T-helper 1 cell treated with Interleukin-12 subunit alpha and Interleukin-12 subunit beta and Interleukin-4 antibody, amounts not matched to agents 30 μg/mL and 1 μg/mL, for 36 hours (primary cell): ENCODE results near the gene PFKM.
A peak's percentile ranks its signal among the peaks of the same experiment; 100 is the strongest.
"Not testable (repeated sequence)": the region's sequence is repeated elsewhere in the genome, so short reads cannot be mapped to it uniquely, and the experiment has no call there.

ENCODE experiments used
- H3K27ac Mint-ChIP-seq: one replicate; pipeline ENCODE4 v1.8.0; 2021; ENCODE audit warnings: mild to moderate bottlenecking, mixed read lengths
- H3K27me3 Mint-ChIP-seq: one replicate; pipeline ENCODE4 v1.8.0; 2021; ENCODE audit warnings: low read depth, mixed read lengths
- H3K36me3 Mint-ChIP-seq: one replicate; pipeline ENCODE4 v1.8.0; 2021; ENCODE audit warnings: low read depth, mixed read lengths
- H3K4me1 Mint-ChIP-seq: one replicate; pipeline ENCODE4 v1.8.0; 2021; ENCODE audit warnings: low read depth, mixed read lengths
- H3K4me3 Mint-ChIP-seq: one replicate; pipeline ENCODE4 v1.8.0; 2021; ENCODE audit warnings: mild to moderate bottlenecking, moderate library complexity, mixed read lengths
- H3K9me3 Mint-ChIP-seq: one replicate; pipeline ENCODE4 v1.8.0; 2021; ENCODE audit warnings: mixed read lengths

Gene PFKM

DNA sequence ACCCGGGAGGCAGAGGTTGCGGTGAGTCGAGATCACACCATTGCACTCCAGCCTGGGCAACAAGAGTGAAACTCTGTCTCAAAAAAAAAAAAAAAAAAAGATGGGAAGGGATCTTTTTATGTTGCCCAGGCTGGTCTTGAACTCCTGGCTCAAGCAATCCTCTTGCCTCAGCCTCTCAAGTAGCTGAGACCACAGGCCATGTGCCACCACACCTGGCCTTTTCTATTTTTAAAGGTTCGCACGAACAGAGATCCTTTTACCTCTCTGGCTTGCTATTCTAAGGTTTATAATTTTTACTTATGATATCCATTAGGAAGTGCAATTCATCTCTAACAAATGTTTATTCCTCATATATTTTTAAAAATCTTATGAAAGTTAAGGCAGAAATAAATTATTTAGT, 6.4 kb downstream of the PFKM start:
- not testable (repeated sequence) for H3K4me1 Mint-ChIP-seq, H3K9me3 Mint-ChIP-seq, H3K27me3 Mint-ChIP-seq, H3K27ac Mint-ChIP-seq, H3K4me3 Mint-ChIP-seq
- H3K36me3 Mint-ChIP-seq = peaks cover 11% of the 10 kb centered on the region

DNA sequence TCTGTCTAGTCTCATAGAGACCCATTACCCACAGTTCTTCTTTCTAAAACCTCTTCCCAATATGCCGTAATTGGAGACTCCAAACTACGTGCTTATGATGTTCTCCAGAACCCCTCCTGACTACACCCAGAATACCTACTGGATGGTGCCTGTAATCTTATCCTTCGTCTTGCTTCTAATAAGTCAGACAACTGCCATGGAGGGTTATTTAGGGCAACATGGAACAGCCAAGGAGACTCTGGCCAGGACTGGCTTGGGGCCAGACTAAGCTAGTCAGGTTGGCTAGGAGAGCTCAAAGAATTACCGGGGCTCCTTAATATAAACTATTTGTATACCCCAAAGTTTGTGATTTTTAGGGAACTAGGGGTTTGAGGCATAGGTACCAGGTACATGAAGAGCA, 6.8 kb downstream of the PFKM start:
- Mint-ChIP-seq H3K27ac (no peak overlapping the region), H3K4me3 (no peak overlapping the region), H3K27me3 (no peaks in the 10 kb centered on the region), H3K4me1 (peaks cover 2% of the 10 kb centered on the region), H3K36me3 (peaks cover 13% of the 10 kb centered on the region), H3K9me3 (no peaks in the 10 kb centered on the region)

- Mint-ChIP-seq H3K4me1 (peaks cover 2% of the 10 kb centered on the region), H3K27me3 (no peaks in the 10 kb centered on the region), H3K36me3 (peaks cover 13% of the 10 kb centered on the region), H3K9me3 (no peaks in the 10 kb centered on the region), H3K27ac (no peak overlapping the region), H3K4me3 (no peak overlapping the region)
These were observed 7.9 kb downstream of the PFKM start for GRCh38 chr12:48126953-48127630.

DNA sequence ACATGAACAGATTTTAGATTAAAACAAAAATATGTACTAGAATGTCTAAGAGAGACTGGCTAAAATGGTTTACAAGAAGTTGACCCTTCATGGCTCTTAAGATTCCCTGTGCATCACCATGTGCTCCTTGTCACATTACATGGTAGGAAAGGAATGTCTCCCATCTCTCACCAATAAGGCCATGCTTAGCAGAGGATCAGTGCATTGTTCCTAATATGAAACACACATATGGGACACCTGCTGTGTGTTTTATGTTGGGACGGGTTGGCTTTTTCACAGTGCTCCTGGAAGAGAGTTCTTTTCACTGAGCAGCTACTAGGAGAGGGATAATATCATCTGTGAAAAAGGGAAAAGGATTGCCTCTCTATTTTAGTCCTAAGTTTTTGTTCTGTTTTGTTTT, 9.6 kb downstream of the PFKM start:
- Mint-ChIP-seq H3K9me3 (no peaks in the 10 kb centered on the region), H3K36me3 (peaks cover 13% of the 10 kb centered on the region), H3K4me1 (peaks cover 2% of the 10 kb centered on the region), H3K27ac (no peak overlapping the region), H3K4me3 (no peak overlapping the region), H3K27me3 (no peaks in the 10 kb centered on the region)

DNA sequence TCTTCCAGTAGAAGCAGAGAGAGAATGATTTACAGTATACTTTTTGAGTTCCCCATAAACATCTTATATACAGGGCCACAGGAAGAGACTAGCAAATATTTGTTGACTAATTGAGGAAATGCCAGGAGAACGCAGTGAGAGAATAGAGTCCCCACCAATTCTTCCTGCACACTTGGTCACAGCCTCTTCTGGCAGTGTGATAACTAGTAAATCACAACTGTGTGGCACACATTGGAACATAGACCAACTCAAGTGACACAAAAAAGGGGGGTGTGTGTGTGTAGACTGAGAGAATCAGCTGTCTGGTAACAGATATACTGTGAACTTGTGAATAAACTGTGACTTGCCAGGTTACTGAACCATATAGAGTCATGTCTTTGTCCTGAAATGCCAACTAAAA, 10.2 kb downstream of the PFKM start:
- Mint-ChIP-seq H3K9me3 (no peaks in the 10 kb centered on the region), H3K36me3 (peaks cover 18% of the 10 kb centered on the region), H3K4me1 (peaks cover 2% of the 10 kb centered on the region), H3K27me3 (no peaks in the 10 kb centered on the region), H3K4me3 (no peak overlapping the region), H3K27ac (no peak overlapping the region)

GRCh38 chr12:48131517-48131916, 12.4 kb downstream of the PFKM start:
- no peak overlapping the region for H3K27ac Mint-ChIP-seq
- no peaks in the 10 kb centered on the region for H3K9me3 Mint-ChIP-seq
- H3K27me3 Mint-ChIP-seq = no peaks in the 10 kb centered on the region
- peaks cover 19% of the 10 kb centered on the region for H3K36me3 Mint-ChIP-seq
- peaks cover 2% of the 10 kb centered on the region for H3K4me1 Mint-ChIP-seq
- no peak overlapping the region for H3K4me3 Mint-ChIP-seq

- Mint-ChIP-seq H3K9me3 (no peaks in the 10 kb centered on the region), H3K36me3 (peaks cover 14% of the 10 kb centered on the region), H3K27ac (no peak overlapping the region), H3K4me1 (no peaks in the 10 kb centered on the region), H3K4me3 (no peak overlapping the region), H3K27me3 (no peaks in the 10 kb centered on the region)
These were observed 13.7 kb downstream of the PFKM start for GRCh38 chr12:48132826-48133225.

- Mint-ChIP-seq H3K36me3 (peaks cover 17% of the 10 kb centered on the region), H3K4me1 (no peaks in the 10 kb centered on the region), H3K27me3 (no peaks in the 10 kb centered on the region), H3K9me3 (no peaks in the 10 kb centered on the region), H3K27ac (no peak overlapping the region), H3K4me3 (no peak overlapping the region)
These were observed 15.9 kb downstream of the PFKM start for GRCh38 chr12:48135027-48135426.

- H3K4me3 Mint-ChIP-seq = no peak overlapping the region
- H3K36me3 Mint-ChIP-seq = peaks cover 30% of the 10 kb centered on the region
- H3K27ac Mint-ChIP-seq = no peak overlapping the region
- no peaks in the 10 kb centered on the region for H3K9me3 Mint-ChIP-seq
- no peaks in the 10 kb centered on the region for H3K27me3 Mint-ChIP-seq
- H3K4me1 Mint-ChIP-seq = peaks cover 6% of the 10 kb centered on the region
These were observed 23.9 kb downstream of the PFKM start for GRCh38 chr12:48142818-48143674.

GRCh38 chr12:48143898-48144297, 24.7 kb downstream of the PFKM start:
- Mint-ChIP-seq H3K36me3 (peaks cover 35% of the 10 kb centered on the region), H3K27ac (no peak overlapping the region), H3K27me3 (no peaks in the 10 kb centered on the region), H3K4me1 (peaks cover 6% of the 10 kb centered on the region), H3K4me3 (no peak overlapping the region), H3K9me3 (no peaks in the 10 kb centered on the region)

GRCh38 chr12:48145981-48146380, 26.8 kb downstream of the PFKM start:
- Mint-ChIP-seq H3K27me3 (no peaks in the 10 kb centered on the region), H3K36me3 (peaks cover 45% of the 10 kb centered on the region), H3K27ac (no peak overlapping the region), H3K4me1 (peaks cover 10% of the 10 kb centered on the region), H3K9me3 (no peaks in the 10 kb centered on the region), H3K4me3 (no peak overlapping the region)

DNA sequence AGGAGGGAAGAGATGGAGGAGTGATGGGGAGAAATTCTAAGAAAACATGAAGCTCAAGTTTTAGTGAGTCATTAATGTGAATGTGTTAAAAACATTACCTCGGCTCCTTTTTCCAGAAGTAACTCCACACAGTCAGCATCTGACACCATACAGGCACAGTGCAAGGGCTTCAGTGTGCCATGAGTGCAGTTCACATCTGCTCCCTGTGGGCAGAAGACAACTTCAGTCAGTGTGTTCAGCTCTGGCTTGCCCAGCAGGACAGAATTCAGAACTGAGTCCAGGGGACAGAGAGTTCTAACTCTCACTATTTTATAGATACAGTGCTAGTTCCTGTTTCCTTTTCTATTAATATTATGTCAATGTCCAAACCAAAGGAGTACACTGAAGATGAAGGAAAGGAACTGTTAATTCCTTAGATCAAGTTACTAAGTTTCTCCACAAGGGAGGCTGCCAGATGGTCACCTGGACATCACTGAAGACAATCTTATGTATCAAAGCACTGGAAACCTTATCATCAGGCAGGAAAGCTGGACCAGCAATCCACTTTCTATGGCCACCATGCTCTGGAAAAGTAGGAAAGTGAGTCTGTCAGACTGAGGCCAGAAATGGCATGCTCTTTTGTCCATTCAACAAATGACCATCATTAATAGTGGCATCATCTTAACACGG, 32.1 kb downstream of the PFKM start:
- Mint-ChIP-seq H3K4me1 (peaks cover 18% of the 10 kb centered on the region), H3K27me3 (no peaks in the 10 kb centered on the region), H3K4me3 (no peak overlapping the region), H3K27ac (no peak overlapping the region), H3K9me3 (no peaks in the 10 kb centered on the region), H3K36me3 (peaks cover 41% of the 10 kb centered on the region)

GRCh38 chr12:48155786-48156185, 36.6 kb downstream of the PFKM start:
- Mint-ChIP-seq H3K36me3 (peaks cover 19% of the 10 kb centered on the region), H3K4me1 (peaks cover 27% of the 10 kb centered on the region), H3K4me3 (peak overlapping the region; percentile 94)
- H3K9me3 Mint-ChIP-seq, H3K27ac Mint-ChIP-seq, H3K27me3 Mint-ChIP-seq: not testable (repeated sequence)

GRCh38 chr12:48156652-48157017, 37.5 kb downstream of the PFKM start:
- Mint-ChIP-seq H3K9me3 (no peaks in the 10 kb centered on the region), H3K4me3 (peak overlapping the region; percentile 94), H3K27me3 (peaks cover 4% of the 10 kb centered on the region), H3K4me1 (peaks cover 24% of the 10 kb centered on the region), H3K27ac (peak overlapping the region; percentile 94), H3K36me3 (peaks cover 16% of the 10 kb centered on the region)
